ENCODE measurements around the gene BOK.

DNA sequence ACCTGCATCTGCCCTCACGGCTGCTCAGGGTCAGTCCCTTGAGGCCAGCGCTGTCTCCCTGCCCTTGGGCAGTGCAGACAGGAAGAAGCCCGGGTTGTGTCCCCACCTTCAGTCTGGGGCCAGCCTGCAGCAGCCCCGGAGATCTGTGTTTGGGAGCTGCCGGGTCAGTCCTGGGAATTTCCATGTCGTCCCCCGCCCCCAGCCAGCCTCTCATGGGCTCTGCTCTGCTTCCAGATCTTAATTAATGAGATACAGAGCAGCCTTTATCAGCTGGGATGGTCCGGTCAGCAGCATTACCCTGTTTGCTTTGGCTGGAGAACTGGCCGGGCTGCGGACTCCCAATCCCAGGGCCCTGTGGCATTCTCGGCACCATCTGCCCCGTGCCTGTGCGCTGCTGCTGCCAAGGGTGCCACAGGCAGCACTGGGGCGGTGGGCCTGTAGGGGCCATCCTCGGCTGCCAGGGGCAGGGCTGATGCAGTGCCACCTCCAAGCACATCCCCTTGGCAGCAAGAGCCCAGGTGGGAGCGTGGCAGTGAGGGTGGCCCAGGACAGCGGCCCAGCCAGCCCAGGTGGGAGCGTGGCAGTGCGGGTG lies 2.4 kb downstream of the BOK start:
- TF ChIP-seq, protein P1, sequence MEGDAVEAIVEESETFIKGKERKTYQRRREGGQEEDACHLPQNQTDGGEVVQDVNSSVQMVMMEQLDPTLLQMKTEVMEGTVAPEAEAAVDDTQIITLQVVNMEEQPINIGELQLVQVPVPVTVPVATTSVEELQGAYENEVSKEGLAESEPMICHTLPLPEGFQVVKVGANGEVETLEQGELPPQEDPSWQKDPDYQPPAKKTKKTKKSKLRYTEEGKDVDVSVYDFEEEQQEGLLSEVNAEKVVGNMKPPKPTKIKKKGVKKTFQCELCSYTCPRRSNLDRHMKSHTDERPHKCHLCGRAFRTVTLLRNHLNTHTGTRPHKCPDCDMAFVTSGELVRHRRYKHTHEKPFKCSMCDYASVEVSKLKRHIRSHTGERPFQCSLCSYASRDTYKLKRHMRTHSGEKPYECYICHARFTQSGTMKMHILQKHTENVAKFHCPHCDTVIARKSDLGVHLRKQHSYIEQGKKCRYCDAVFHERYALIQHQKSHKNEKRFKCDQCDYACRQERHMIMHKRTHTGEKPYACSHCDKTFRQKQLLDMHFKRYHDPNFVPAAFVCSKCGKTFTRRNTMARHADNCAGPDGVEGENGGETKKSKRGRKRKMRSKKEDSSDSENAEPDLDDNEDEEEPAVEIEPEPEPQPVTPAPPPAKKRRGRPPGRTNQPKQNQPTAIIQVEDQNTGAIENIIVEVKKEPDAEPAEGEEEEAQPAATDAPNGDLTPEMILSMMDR (IDR thresholded peaks at IDR 0.05), result no peak
- TF ChIP-seq POLR2A (IDR thresholded peaks at IDR 0.05) (no peak), EP300 (IDR thresholded peaks at IDR 0.05) (no peak)

Data from tibial nerve (tissue), 4 donors.